GM19463 (cell line): Measurements from ENCODE around the gene CAPZA2.
"Not testable (repeated sequence)": the region's sequence is repeated elsewhere in the genome, so short reads cannot be mapped to it uniquely, and the experiment has no call there.

Experiments
- ATAC-seq: cut with Tn5 transposase; IDR thresholded peaks from one replicate; pipeline ENCODE4 v1.9.1; 2021; ENCODE audit warnings: mild to moderate bottlenecking, moderate library complexity; ENCODE audit not compliant: unreplicated experiment

The CAPZA2 gene

GRCh38 chr7:116862234-116862950 lies at the start of gene CAPZA2:
CAPZA2 (plus strand) TSS chr7:116862587; CDS start chr7:116862612, 25 bp downstream.
- peak; percentile 85 for ATAC-seq

GRCh38 chr7:116812860-116813259 lies 49.5 kb upstream of the CAPZA2 start:
- peak; percentile 63 for ATAC-seq

- not testable (repeated sequence) for ATAC-seq
Measured at GRCh38 chr7:116813371-116813770, 49.0 kb upstream of the CAPZA2 start.

- ATAC-seq = no peak
Measured at GRCh38 chr7:116815041-116815440, 47.3 kb upstream of the CAPZA2 start.

- ATAC-seq = no peak
Measured at GRCh38 chr7:116820149-116820548, 42.2 kb upstream of the CAPZA2 start.

- ATAC-seq = not testable (repeated sequence)
Measured at GRCh38 chr7:116821647-116822046, 40.7 kb upstream of the CAPZA2 start.

GRCh38 chr7:116824449-116824848 lies 37.9 kb upstream of the CAPZA2 start:
- ATAC-seq = no peak

- no peak for ATAC-seq
Measured at GRCh38 chr7:116828281-116828680, 34.1 kb upstream of the CAPZA2 start.

- no peak for ATAC-seq
Measured at GRCh38 chr7:116829041-116829440, 33.3 kb upstream of the CAPZA2 start.

GRCh38 chr7:116829493-116829892 lies 32.9 kb upstream of the CAPZA2 start:
- no peak for ATAC-seq

- no peak for ATAC-seq
Measured at GRCh38 chr7:116832692-116833091, 29.7 kb upstream of the CAPZA2 start.

- ATAC-seq = no peak
Measured at GRCh38 chr7:116834815-116835504, 27.4 kb upstream of the CAPZA2 start.

- ATAC-seq = no peak
Measured at GRCh38 chr7:116836048-116836447, 26.3 kb upstream of the CAPZA2 start.

- ATAC-seq = no peak
Measured at GRCh38 chr7:116836911-116837310, 25.5 kb upstream of the CAPZA2 start.

- no peak for ATAC-seq
Measured at GRCh38 chr7:116837586-116837985, 24.8 kb upstream of the CAPZA2 start.

GRCh38 chr7:116840256-116840655 lies 22.1 kb upstream of the CAPZA2 start:
- ATAC-seq = no peak

- ATAC-seq = no peak
Measured at GRCh38 chr7:116842371-116842770, 20.0 kb upstream of the CAPZA2 start.

GRCh38 chr7:116843378-116843777 lies 19.0 kb upstream of the CAPZA2 start:
- no peak for ATAC-seq

- no peak for ATAC-seq
Measured at GRCh38 chr7:116851175-116851574, 11.2 kb upstream of the CAPZA2 start.

GRCh38 chr7:116851671-116852070 lies 10.7 kb upstream of the CAPZA2 start:
- ATAC-seq = no peak

GRCh38 chr7:116854132-116854531 lies 8.3 kb upstream of the CAPZA2 start:
- no peak for ATAC-seq

- ATAC-seq = no peak
Measured at GRCh38 chr7:116857052-116857451, 5.3 kb upstream of the CAPZA2 start.
